ENCODE data around the gene WASF2.

WASF2 gene

DNA sequence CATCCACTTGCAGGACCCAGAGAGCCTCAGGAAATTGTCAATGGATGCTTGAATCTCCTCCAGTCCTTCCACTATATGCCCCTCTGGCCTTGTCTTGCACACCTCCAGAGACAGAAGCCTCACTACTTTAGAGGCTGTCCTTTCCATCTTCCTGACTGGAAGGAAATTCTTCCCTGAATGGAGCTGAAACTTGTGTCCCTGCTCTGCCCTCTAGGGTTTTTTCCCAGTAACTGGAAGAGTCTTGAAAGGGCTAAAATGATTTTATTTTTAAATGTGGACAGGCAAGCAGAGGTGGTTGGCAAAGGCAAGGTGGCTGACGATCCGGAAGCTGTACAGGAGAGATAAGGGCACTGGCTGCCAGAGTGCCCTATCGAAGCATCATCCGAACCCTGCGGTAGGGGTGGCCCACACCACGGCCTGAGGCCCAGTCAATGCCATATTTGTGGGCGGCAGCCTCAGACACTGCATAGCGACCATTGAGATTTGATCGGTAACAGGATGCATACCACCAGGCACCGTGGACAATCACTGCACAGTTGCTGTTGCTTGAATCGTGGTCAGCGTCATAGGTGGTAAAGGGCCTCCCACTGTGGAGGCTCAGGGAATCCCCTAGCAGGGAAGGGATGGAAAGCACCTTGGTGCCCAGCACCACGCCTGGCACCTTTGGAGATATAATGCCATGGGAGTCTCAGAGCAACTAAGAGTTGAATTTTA, 120.9 kb downstream of the WASF2 start:
- DNase-seq, result no peak

DNA sequence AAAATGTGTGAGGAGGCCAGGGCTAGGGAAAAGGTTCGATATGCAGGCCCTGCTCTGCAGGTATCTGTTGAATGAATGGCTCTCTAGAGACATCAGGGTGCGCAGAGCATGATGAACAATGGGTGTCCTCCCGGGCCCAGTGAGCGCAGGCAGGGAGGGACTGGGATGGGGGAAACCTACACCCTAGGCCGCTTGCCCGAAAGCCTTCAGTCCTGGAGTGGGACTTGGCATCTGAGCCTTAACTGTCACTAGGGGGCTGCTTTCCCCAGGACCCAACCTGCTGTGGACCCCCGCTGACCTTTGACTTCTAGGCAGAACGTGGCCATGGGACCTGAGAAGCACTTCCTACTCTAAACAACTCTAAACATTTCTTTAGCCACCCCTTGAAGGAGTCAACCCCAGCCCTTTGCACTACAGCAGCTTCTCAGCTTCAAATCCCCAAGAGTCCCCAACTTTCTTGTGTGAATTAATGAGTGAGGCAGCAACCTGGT, 122.8 kb downstream of the WASF2 start:
- no peak for DNase-seq

DNA sequence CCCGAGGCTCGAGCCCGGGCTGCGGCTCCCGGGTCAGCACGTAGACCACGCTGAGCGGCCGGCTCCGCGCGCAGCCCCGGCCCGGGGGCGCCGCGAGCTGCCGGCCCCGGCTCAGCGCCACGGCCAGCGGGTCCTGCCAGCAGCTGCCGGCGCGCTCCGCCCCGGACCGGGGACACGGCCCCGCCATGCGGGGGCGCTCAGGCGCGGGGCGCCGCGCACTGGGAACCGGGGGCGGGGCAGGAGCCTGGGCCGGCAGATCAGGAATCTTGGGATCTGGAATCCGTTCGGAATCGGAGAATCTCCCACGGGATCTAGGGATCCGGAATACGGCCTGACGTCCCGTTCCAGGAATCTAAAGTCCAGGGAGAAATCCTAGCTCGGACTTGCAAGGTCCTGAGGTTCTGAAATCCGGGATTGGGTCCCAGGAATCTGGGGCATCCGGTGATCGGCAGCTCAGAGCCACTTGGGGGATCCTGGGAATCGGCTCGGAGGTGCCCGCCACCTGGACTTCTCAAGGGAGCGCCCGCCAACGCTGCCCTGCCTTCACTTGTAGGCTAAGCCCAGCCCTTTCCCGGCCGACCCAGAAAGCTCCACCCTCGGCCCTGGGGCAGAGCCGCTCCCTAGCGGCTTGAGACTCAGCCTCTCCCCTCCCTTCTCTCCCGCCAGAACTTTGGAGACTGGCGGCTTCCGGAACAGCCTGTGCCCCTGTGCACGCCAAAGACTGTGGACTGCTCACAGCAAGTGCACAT, 123.4 kb downstream of the WASF2 start, which contains the start of gene MAP3K6:
Gene MAP3K6 (minus strand): TSS at position 551 of the 749 bp plus-strand sequence. CDS start 364 bp downstream, at position 187.
- peak; percentile 55 for DNase-seq

DNA sequence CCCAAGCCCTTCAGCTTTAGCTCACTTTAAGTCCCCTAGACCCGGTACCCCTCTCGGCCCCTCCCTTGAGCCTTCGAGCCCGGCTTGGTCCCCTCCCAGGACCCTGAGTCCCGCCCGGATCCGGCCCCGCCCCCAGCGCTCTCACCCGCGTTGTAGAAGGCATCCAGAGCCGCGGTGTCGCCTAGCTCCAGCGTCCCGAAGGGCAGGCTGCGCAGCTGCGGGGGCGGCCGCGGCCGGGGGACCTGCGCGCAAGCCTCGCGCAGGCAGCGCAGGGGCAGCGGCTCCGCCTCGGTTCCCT, 123.9 kb downstream of the WASF2 start:
- DNase-seq, result peak; percentile 71

DNA sequence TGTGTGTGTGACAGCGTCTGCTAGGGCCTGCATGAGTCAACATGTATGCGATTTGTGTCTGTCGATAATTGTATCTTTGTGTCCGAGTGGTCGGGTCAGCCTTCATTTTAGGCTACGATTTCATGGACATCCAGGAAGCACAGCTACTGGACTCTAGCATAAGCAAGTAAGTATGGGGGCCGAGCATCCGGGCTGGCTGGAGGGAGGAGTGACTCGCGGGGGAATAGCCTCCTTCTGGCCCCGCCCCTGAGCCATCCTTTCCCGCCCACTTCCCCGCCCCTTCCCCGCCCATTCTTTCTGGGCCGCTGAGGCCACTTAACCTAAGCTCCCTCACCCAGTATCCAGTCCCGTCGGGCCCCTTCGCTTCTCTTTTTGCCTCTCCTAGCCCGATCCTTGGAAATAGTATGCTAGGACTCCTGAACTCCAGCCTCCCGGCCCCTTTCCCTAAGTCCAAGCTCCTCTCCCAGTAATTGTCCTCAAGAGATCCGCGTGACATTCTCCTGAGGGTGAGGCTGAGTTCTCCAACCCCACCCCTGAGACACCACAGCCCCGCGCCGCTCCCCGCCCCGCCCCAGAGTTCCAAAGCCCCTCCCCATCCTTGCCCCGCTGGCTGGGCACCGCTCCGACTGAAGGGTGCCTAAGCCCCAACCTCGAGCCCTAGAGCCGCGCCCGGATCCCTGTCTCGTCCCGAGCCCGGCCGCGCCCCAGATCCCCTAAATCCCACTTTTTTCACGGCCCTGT, 124.4 kb downstream of the WASF2 start:
- DNase-seq, result peak; percentile 71

DNA sequence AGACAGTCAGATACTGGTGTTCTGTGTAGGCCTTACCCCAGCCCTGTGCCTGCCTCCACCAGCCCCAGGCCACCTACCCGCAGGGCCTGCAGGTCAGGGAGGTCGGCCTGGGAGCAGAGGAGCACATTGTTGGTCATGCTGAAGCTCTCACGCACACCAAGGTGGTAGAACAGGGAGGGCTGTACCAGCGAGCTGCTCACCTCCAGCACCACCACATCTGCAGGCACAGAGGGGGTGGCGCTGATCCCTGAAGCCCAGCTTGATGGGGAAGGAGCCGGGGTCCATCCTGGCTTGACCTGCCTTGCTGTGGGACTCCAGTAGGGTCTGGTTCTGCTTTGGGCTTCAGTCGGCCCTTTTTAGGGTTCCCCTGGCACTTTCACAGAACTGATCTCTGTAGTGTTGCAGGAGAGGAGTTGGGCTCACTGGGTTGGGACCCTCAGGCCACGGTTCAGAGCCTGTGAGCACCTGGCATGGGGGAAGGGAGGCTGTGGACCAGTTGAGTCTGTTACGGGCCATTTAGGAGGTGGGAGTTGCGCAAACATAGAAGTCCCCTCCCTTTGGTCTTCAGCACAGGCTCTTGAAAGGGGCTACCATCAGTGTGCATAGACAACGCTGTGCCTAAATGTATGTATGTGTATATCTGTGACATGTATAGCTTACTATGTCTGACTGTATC, 125.1 kb downstream of the WASF2 start:
- no peak for DNase-seq

DNA sequence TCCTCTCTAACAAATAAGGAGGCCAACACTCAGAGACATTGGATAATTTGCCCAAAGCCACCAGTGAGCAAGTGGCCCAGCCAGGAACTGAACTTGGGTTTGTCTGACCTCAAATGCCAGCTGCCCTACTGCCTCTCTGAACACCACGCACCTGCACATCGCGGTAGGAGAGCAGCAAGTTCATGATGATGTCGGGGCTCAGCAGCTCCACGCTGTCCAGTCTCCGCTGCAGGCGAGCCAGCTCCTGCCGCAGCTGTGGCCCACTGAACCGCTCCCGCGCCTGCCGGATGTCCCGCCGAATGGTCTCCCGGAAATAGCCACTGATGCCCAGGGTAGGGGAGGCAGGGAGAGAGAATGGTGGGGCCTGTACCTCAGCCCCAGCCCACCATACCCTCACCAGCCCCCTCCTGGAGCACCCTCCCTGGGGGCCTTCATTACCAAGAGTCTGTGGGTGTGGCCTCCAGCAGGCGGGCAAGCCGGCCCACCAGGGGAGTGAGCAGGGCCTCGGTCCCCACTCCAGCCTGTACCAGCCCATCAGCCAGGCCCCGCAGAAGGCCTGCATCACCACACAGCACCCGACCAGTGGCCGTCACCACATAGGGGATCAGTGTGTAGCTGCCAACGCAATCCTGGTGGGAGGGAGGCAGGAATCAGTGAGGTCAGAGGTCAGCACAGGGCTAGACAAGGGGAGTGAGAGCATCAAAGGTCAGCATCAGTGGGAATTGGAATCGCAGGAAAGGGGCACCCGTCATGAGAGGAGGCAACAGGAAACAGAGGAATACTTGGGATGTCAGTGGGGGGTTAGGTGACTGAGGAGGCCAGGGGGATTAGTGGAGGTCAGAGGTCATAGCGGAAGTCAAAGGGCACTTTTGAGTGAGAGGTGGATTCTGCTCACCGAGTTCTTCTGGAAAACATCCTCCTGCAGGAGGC, 125.9 kb downstream of the WASF2 start:
- no peak for DNase-seq

DNA sequence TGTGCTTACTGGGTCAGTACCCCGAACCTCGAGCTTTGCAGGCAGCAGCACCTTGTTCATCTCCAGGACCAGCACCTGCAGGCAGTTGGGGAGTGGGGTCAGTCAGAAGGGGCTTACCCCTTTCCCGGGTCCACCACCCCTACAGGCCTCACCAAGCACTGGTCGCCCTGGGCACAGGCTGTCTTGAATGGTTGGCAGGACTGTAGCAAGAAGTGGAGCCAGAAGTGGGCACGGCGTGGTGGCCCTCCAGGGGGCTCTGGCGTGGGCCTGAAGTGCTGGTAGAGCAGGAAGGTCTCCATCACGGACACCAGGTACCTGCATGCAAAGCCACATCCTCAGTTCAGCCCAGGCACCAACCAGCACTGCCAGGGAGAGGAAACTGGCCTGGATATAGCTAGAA, 128.4 kb downstream of the WASF2 start:
- DNase-seq, result no peak

DNA sequence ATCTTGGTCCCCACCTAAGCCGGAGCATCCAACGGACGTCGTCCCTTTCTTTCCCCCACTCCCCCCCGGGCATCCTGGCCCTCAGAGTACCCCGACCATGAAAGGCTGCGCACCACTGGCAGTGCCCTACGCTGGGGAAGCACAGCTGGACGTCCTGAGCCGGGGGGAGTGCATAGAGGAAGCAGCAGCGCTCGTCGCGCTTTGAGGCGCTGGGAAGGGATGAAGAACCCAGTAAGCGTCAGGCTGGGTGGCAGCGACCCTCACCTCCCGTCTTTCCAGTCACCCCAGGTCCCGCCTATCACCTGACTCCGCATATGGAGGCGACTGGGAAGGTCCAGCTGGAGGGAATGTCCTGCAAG, 128.9 kb downstream of the WASF2 start:
- DNase-seq, result no peak

DNA sequence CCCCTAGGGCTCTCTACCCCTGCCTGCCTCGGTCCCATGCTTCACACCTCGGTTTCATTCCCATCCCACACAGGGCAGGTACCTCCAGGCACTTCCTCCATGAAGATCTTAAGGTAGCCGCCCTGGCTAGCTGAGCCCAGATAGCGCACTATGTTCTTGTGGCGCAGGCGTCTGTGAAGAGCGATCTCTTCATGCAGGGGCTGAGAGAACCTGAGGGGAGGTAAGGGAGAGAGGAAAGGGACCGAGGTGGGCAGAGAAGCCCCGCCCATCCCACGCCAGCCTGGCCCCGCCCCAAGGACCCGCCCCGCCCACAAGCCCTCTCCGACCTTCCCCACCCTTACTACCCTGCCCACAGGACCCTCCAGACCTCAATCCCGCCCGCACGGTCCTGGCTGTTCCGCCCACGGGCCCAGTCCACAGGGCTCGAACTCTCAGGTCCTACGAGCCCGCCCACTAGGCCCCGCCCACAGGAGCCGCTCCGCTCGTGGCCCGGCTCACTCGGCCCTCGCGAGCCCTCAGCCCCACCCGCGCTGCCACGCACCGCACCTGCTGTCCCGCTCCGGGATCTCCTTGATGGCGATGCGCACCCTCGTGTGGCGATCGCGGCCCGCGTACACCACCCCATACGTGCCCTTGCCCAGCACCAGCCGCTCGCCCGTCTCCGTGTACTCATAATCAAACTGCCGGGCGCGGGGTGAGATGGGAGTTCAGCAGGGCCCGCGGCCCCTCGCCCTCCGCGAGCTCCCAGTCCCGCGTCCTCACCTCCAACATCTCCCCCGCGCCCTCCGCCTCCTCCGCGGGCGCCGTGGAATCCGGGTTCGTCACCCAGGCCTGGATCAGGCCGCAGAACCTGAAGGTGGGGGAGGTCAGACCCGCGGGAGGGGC, 129.6 kb downstream of the WASF2 start:
- no peak for DNase-seq

DNA sequence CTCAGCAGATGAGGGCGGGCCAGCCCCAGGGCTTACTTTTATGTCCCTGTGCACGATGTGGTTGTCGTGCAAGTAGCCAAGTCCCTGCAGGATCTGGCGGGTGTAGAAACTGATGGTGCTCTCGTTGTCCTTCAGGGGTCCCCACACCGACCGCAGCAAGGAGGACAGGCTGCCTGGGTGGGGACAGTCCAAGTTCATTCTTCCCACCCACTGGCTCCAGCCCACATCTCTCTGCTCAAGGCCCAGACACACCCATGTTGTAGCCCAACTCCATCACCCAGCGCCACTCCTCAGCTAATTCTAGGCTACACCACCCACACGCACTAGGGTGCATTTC, 130.2 kb downstream of the WASF2 start:
- no peak for DNase-seq

DNA sequence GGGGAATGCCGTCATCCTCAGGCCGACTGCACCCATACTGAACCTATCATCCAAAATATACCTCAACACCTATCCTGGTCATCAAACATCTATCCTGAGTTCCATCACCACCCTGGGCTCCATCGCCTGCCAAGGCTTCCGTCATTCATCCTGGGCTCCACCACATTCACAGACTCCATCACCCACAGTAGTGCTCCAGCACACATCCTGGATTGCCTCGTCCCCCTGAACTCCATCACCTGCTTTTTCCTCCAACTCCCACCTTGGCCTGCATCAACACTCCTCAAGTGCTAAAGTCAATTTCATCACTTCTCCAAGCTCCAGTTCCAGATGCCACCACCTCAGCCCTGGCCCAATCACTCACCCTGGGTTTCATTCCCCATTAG, 131.0 kb downstream of the WASF2 start:
- no peak for DNase-seq

DNA sequence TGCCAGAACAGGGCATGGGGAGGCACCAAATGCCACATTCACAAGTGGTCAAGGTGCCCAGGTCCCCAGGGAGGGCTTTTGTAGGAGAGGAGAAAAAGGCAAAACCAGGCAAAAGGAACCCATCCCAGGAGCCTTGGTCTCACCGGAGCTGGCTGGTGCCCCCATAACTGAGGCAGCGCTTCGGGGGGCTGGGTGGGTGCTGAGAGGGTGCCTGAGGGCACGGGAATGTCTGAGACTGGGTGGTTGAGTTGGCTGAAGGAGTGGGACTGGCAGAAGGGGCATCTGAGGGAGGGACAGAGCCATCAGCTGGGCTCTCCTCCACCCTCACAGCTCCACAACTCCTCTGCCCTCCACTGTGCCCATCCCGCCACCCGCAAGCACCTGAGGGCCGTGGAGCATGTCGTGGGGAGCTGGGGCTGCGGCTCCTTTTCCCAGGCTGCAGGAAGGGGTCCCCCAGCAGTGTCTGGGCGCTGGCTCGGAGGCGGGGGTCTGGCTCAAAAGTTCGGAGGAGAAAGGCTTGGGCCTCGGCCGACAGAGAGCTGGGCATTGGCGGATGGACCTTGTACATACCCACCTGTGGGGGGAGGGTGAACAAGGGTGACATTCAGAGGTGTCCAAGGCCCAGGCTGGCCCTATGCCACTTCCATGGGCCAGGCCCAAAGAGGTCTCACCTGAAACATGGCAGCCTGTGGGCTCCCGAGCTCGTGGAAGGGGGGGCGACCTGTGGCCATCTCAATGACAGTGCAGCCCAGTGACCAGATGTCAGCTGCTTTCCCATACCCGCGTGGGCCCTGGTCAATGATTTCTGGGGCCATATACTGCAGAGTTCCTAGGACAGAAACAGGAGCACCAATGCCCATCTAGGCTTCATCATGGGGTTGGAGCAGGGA, 131.7 kb downstream of the WASF2 start:
- no peak for DNase-seq

DNA sequence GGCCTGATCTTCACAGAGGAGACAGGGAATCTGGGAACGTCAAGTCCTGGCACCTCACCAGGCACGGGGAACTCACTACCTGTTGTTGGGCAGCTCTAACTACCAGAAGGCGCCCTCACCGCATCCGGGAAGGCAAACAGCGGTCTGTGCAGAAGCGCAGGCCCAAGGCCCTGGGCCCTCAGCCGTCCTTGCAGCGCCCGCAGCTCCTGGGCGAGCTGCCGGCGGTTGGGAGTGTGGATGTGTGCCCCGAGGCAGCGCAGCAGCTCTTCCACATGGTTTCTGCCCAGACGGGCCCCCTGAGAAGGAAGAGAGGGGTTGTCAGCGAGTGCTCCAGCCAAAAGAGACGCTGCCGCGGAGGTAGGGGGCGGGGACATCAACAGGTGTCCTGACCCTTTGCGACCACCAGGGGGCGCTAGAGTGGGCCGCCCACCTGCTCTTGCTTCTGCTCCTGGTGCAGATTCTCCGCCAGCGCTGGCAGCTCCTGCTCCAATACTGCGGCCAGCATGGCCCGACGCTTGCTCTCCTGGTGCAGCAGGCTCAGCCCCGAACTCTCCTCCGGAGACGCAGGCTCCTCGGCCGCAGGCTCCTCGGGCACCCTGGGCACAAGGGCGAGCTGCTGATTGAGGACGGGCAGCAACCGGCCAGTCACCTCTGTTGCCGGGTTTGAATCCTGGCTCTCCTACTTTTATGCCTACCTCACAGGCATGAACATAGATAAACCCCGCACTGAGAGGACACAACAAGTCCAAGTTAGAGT, 132.5 kb downstream of the WASF2 start:
- DNase-seq, result peak; percentile 38

DNA sequence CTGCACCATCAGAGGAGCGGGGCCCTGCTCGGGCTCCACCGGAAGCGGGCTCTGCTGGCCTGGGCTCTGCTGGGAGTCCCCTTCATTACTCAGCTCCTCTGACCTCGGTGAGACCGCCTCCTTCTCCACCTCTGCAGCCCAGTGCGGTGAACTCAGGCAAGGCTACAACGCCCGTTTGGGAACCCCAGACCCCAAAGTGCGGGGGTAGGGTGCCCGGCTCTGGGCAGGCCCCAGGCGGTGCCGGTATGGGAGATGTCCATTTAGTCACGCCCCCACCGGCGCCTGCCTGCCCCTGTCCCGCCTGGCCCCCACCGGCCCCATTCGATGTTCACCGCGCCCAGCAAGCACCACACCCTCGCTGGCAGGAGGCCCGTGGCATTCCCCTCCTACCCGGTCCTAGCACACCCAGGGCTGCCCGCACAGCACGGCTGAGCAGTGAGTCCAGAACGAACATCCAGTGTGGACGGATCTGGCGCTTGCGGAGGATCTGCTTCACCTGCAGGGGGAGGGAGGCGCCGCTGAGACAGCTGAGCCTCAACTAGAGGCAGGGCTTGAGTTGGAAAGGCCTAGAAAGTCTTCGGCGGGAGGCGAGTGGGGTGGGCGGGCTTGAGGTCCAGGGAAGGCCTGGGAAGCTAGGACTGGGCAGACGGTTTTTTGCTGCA, 133.2 kb downstream of the WASF2 start:
- no peak for DNase-seq

DNA sequence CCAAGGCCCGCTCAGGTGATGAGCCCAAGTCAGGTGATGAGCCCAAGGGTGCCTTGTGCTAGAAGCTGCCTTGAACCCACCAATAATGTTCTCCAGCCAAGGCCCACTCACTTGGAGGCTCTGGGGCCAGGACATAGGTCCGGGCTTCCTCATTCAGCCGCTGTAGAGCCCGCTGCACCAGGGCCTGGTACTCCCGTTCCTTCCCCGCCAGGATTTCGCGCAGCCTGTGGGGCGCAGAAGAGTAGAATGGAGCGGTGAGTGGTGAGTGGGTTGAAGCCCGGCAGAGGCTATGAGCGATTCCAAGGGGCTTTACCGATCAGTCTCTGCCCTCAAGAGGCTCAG, 133.7 kb downstream of the WASF2 start:
- no peak for DNase-seq

DNA sequence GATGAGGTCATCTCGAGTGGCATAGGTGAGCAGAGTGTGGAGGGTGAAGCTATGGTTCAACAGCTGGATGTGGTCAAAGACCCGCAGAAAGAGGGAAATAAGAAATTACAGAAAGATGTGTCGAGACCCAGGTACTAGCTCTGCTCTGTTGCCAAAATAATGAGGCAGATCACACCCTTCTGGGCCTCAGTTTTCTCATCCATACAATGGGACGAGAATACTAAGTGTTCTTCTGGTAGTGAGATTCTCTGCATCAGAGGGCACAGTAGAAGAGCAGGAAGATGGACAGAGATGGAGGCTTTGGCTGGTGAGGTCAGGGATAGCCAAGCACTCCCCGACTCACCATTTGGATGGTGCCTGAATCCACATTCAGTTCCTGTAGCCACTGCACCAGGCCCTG, 134.3 kb downstream of the WASF2 start:
- no peak for DNase-seq
